HEK293 (cell line): ENCODE measurements around the gene EXOC1.

Experiments used
- CTCF ChIA-PET: fragments of 350-600 bp; formaldehyde crosslinking; extraction: SDS; loops from one replicate; lab custom pipeline; 2021; ENCODE audit warnings: antibody characterized with exemption; lab: Yijun Ruan, JAX
- POLR2A ChIA-PET: fragments of 300-600 bp; formaldehyde crosslinking; extraction: SDS; loops from one replicate; lab custom pipeline; 2020; ENCODE audit warnings: antibody characterized with exemption, inconsistent platforms; lab: Yijun Ruan, JAX
- H3K27ac ChIP-seq: fragments of 200-500 bp; sonication (Bioruptor generic); 2 replicates; pipeline ENCODE4 v1.5.1; 2014; ENCODE audit warnings: low read depth, low read length, control low read depth, inconsistent platforms; ENCODE audit errors: extremely low read depth
- H3K36me3 ChIP-seq, 2 experiments: fragments of 200-500 bp in 1 of 2; sonication (Bioruptor generic) in 1 of 2; 1 replicate in 1 of 2; 2 replicates in 1 of 2; pipeline ENCODE4 v1.5.1; 2014 to 2017; ENCODE audit warnings: inconsistent platforms in 2 of 2, low read length in 2 of 2; ENCODE audit not compliant: control insufficient read depth in 2 of 2, insufficient read depth in 1 of 2
- H3K4me1 ChIP-seq: fragments of 200-500 bp; sonication (Bioruptor generic); 2 replicates; pipeline ENCODE4 v1.5.1; 2014; ENCODE audit warnings: mild to moderate bottlenecking, low read length, inconsistent platforms; ENCODE audit not compliant: control insufficient read depth, insufficient read depth
- H3K4me3 ChIP-seq: 2 replicates; pipeline ENCODE4 v1.5.1; 2011; ENCODE audit warnings: low read depth, mild to moderate bottlenecking, control low read depth, low read length, moderate library complexity
- H3K9me3 ChIP-seq: fragments of 200-500 bp; sonication (Bioruptor generic); 2 replicates; pipeline ENCODE4 v1.5.1; 2014; ENCODE audit warnings: low read depth, low read length, inconsistent platforms; ENCODE audit not compliant: control insufficient read depth, insufficient read depth
- GLIS2 ChIP-seq: fragments of 450-650 bp; formaldehyde crosslinking; IDR thresholded peaks from 2 replicates; pipeline ENCODE4 v1.5.1; 2016; ENCODE audit warnings: missing biosample characterization, missing genetic modification characterization
- KLF1 ChIP-seq: fragments of 450-650 bp; formaldehyde crosslinking; IDR thresholded peaks from 2 replicates; pipeline ENCODE4 v1.5.1; 2016; ENCODE audit warnings: missing biosample characterization, missing genetic modification characterization
- KLF10 ChIP-seq: fragments of 450-650 bp; IDR thresholded peaks from 2 replicates; pipeline ENCODE4 v1.5.1; 2018; ENCODE audit warnings: missing biosample characterization, mild to moderate bottlenecking, missing genetic modification characterization
- MYNN ChIP-seq: fragments of 450-650 bp; formaldehyde crosslinking; IDR thresholded peaks from 2 replicates; pipeline ENCODE4 v1.5.1; 2016; ENCODE audit warnings: missing biosample characterization, missing genetic modification characterization, borderline replicate concordance
- PATZ1 ChIP-seq: fragments of 450-650 bp; formaldehyde crosslinking; IDR thresholded peaks from 2 replicates; pipeline ENCODE4 v1.5.1; 2016; ENCODE audit warnings: missing biosample characterization, missing genetic modification characterization
- RBAK ChIP-seq: fragments of 450-650 bp; formaldehyde crosslinking; IDR thresholded peaks from 2 replicates; pipeline ENCODE4 v1.5.1; 2016; ENCODE audit warnings: missing biosample characterization, missing genetic modification characterization
- SCRT1 ChIP-seq: fragments of 450-650 bp; formaldehyde crosslinking; IDR thresholded peaks from 2 replicates; pipeline ENCODE4 v1.5.1; 2016; ENCODE audit warnings: missing biosample characterization, missing genetic modification characterization, borderline replicate concordance
- SP2 ChIP-seq: fragments of 450-650 bp; formaldehyde crosslinking; IDR thresholded peaks from 2 replicates; pipeline ENCODE4 v1.5.1; 2016; ENCODE audit warnings: missing biosample characterization, missing genetic modification characterization
- ZBTB44 ChIP-seq: fragments of 450-650 bp; IDR thresholded peaks from 2 replicates; pipeline ENCODE4 v1.5.1; 2018; ENCODE audit warnings: missing biosample characterization, mild to moderate bottlenecking, missing genetic modification characterization
- ZFHX2 ChIP-seq: fragments of 450-650 bp; formaldehyde crosslinking; conservative IDR thresholded peaks from 2 replicates; pipeline ENCODE4 v1.5.1; 2016; ENCODE audit warnings: missing biosample characterization, missing genetic modification characterization
- ZNF121 ChIP-seq: fragments of 450-650 bp; formaldehyde crosslinking; IDR thresholded peaks from 2 replicates; pipeline ENCODE4 v1.5.1; 2016; ENCODE audit warnings: missing biosample characterization, missing genetic modification characterization
- ZNF138 ChIP-seq: fragments of 450-650 bp; formaldehyde crosslinking; IDR thresholded peaks from 2 replicates; pipeline ENCODE4 v1.5.1; 2016; ENCODE audit warnings: missing biosample characterization, missing genetic modification characterization, borderline replicate concordance
- ZNF146 ChIP-seq: fragments of 450-650 bp; formaldehyde crosslinking; IDR thresholded peaks from 2 replicates; pipeline ENCODE4 v1.5.1; 2016; ENCODE audit warnings: missing biosample characterization, missing genetic modification characterization
- ZNF175 ChIP-seq: fragments of 450-650 bp; formaldehyde crosslinking; IDR thresholded peaks from 2 replicates; pipeline ENCODE4 v1.5.1; 2016; ENCODE audit warnings: missing biosample characterization, missing genetic modification characterization
- ZNF18 ChIP-seq: fragments of 450-650 bp; formaldehyde crosslinking; IDR thresholded peaks from 2 replicates; pipeline ENCODE4 v1.5.1; 2016; ENCODE audit warnings: missing biosample characterization, missing genetic modification characterization
- ZNF248 ChIP-seq: fragments of 450-650 bp; formaldehyde crosslinking; IDR thresholded peaks from 2 replicates; pipeline ENCODE4 v1.5.1; 2017; ENCODE audit warnings: missing biosample characterization, missing genetic modification characterization
- ZNF292 ChIP-seq: fragments of 450-650 bp; formaldehyde crosslinking; IDR thresholded peaks from 2 replicates; pipeline ENCODE4 v1.5.1; 2016; ENCODE audit warnings: low read depth, missing biosample characterization, missing genetic modification characterization, borderline replicate concordance
- ZNF394 ChIP-seq: fragments of 450-650 bp; formaldehyde crosslinking; IDR thresholded peaks from 2 replicates; pipeline ENCODE4 v1.5.1; 2016; ENCODE audit warnings: missing biosample characterization, missing genetic modification characterization, mild to moderate bottlenecking, moderate library complexity, borderline replicate concordance
- ZNF510 ChIP-seq: fragments of 450-650 bp; formaldehyde crosslinking; IDR thresholded peaks from 2 replicates; pipeline ENCODE4 v1.5.1; 2018; ENCODE audit warnings: mild to moderate bottlenecking, missing genetic modification characterization, missing biosample characterization; ENCODE audit not compliant: insufficient replicate concordance
- ZNF548 ChIP-seq: fragments of 450-650 bp; formaldehyde crosslinking; IDR thresholded peaks from 2 replicates; pipeline ENCODE4 v1.5.1; 2016; ENCODE audit warnings: missing biosample characterization, missing genetic modification characterization
- ZNF571 ChIP-seq: fragments of 450-650 bp; formaldehyde crosslinking; IDR thresholded peaks from 2 replicates; pipeline ENCODE4 v1.5.0; 2017; ENCODE audit warnings: missing biosample characterization, missing genetic modification characterization
- ZNF621 ChIP-seq: fragments of 450-650 bp; formaldehyde crosslinking; IDR thresholded peaks from 2 replicates; pipeline ENCODE4 v1.5.1; 2017; ENCODE audit warnings: missing biosample characterization, missing genetic modification characterization
- ZNF843 ChIP-seq: fragments of 450-650 bp; formaldehyde crosslinking; IDR thresholded peaks from 2 replicates; pipeline ENCODE4 v1.5.1; 2016; ENCODE audit warnings: missing biosample characterization, missing genetic modification characterization
- ZSCAN16 ChIP-seq: fragments of 450-650 bp; formaldehyde crosslinking; IDR thresholded peaks from 2 replicates; pipeline ENCODE4 v1.5.1; 2016; ENCODE audit warnings: missing biosample characterization, missing genetic modification characterization

The EXOC1 gene

GRCh38 chr4:55887594-55887993 lies 34.1 kb downstream of the EXOC1 start:
- CTCF ChIA-PET = interaction anchor here (0.7 kb wide), 2 partner anchors 10 to 432 kb away, joined by 5 to 7 read pairs; no protein-coding TSS in a partner anchor
- TF ChIP-seq ZFHX2 (tag by site-specific recombination) (no peak), KLF10 (tag by site-specific recombination) (no peak), ZBTB44 (no peak), ZSCAN16 (tag by site-specific recombination) (no peak), ZNF18 (tag by site-specific recombination) (no peak), ZNF548 (tag by site-specific recombination) (no peak), ZNF571 (tag by site-specific recombination) (no peak), PATZ1 (tag by site-specific recombination) (no peak), GLIS2 (no peak), RBAK (tag by site-specific recombination) (no peak), SCRT1 (tag by site-specific recombination) (no peak), ZNF621 (tag by site-specific recombination) (no peak), ZNF138 (no peak), ZNF121 (tag by site-specific recombination) (no peak), MYNN (no peak), ZNF248 (no peak)
- Histone ChIP-seq H3K36me3 (peaks cover 0 to 12% of the 10 kb centered on the region in 2 experiments; a peak in 2 of 3 replicates), H3K4me3 (no peak overlapping the region), H3K9me3 (no peaks in the 10 kb centered on the region), H3K4me1 (no peaks in the 10 kb centered on the region), H3K27ac (no peak overlapping the region)
- POLR2A ChIA-PET = no interaction called here

GRCh38 chr4:55892156-55892555 lies 38.7 kb downstream of the EXOC1 start:
- POLR2A ChIA-PET = no interaction called here

GRCh38 chr4:55896622-55897021 lies 43.2 kb downstream of the EXOC1 start:
- CTCF ChIA-PET = no interaction called here
- POLR2A ChIA-PET = no interaction called here
- Histone ChIP-seq H3K4me3 (no peak overlapping the region), H3K36me3 (peaks cover 4 to 45% of the 10 kb centered on the region in 2 experiments), H3K4me1 (no peaks in the 10 kb centered on the region), H3K27ac (no peak overlapping the region), H3K9me3 (no peaks in the 10 kb centered on the region)
- TF ChIP-seq ZNF292 (tag by site-specific recombination) (no peak), ZNF510 (tag by site-specific recombination) (no peak), ZNF843 (tag by site-specific recombination) (no peak), ZFHX2 (tag by site-specific recombination) (no peak), SP2 (tag by site-specific recombination) (no peak), KLF1 (no peak)

More at GRCh38 chr4:55892156-55892555, 38.7 kb downstream of the EXOC1 start:
- TF ChIP-seq ZNF175 (tag by site-specific recombination) (no peak), ZNF394 (tag by site-specific recombination) (no peak), ZNF146 (no peak)
- CTCF ChIA-PET = interaction anchor here (0.6 to 1.3 kb wide), 2 partner anchors 13 to 394 kb away, joined by 3 read pairs; no protein-coding TSS in a partner anchor
- Histone ChIP-seq H3K9me3 (no peaks in the 10 kb centered on the region), H3K36me3 (peaks cover 4 to 41% of the 10 kb centered on the region in 2 experiments; a peak in 2 of 3 replicates), H3K4me1 (no peaks in the 10 kb centered on the region), H3K4me3 (no peak overlapping the region), H3K27ac (no peak overlapping the region)
